NB4 (cell line): Measurements from ENCODE around the gene AXL.

Source experiments
- CTCF ChIP-seq: IDR thresholded peaks from one replicate; pipeline ENCODE4 v1.5.1; 2012; ENCODE audit warnings: low read depth, low read length
- MYC ChIP-seq: IDR thresholded peaks from 2 replicates; pipeline ENCODE4 v1.6.1; 2011; ENCODE audit warnings: low read depth, low read length
- POLR2A ChIP-seq: IDR thresholded peaks from 2 replicates; pipeline ENCODE4 v1.6.1; 2011; ENCODE audit warnings: mild to moderate bottlenecking; ENCODE audit not compliant: insufficient read length; ENCODE audit errors: extremely low read depth
- TF ChIP-seq, protein P1 (sequence below): IDR thresholded peaks from 2 replicates; pipeline ENCODE4 v1.6.1; 2011; ENCODE audit warnings: low read depth, low read length

DNA sequence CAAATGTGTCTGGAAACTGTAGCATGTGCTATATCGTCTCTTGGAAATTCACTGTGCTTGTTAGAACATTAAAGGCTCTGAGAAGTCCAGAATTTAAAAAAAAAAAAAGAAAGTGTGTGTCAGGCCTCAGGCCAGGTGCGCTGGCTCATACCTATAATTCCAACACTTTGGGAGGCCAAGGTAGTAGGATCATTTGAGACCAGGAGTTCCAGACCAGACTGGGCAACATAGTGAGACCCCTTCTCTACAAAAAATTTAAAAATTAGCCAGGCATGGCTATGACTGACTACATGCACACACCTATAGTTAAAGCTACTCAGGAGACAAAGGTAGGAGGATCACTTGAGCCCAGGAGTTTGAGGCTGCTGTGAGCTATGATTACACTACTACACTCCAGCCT is 50.0 kb downstream of the AXL start:
- TF ChIP-seq CTCF (no peak), POLR2A (no peak), MYC (no peak)
- TF ChIP-seq, protein P1, sequence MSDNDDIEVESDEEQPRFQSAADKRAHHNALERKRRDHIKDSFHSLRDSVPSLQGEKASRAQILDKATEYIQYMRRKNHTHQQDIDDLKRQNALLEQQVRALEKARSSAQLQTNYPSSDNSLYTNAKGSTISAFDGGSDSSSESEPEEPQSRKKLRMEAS, result no peak
